Stimulated activated CD8-positive, alpha-beta memory T cell treated with anti-CD3 and anti-CD28 coated beads, Interleukin-4, amount 100 ng/mL, for 48 hours (primary cell): ENCODE data around the gene CABCOCO1.

Source experiments
- DNase-seq: peaks from one replicate; pipeline ENCODE4 v3.0.0-alpha.2; 2020

CABCOCO1 gene, protein sequence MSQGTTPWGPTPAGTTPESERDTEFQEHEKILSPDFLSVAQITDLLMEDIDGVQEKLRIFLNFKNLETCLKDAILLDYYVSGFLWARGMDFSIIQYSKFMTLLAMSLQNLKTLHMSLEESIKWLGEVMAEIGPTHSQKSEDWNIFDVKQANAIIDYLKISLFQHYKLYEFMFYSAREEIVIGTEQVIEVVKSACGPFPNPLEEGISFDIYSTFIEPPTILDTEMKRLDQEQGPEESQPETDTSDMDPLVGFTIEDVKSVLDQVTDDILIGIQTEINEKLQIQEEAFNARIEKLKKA

GRCh38 chr10:61662794-61663259 is at the start of gene CABCOCO1:
CABCOCO1 (plus strand) TSS chr10:61662929; CDS start chr10:61662973, 44 bp downstream.
- no peak for DNase-seq

DNA sequence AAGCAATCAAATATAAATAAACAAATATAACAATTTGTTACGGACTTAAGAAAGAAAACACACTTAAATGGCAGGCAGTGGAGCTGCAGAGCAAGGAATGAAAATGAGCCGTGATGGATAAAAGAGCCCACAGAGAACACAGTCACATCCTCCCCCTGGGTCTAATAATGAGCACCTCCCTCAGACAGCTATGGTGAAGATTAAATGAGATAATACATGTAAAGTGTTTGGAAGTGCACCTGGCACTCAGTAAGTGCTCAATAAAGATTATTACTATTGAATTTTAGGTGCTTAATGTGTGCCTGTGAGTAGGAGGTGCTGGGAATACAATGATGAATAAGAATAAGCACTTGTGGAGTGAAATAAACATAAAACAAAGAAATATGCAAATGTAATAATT is 49.1 kb upstream of the CABCOCO1 start:
- no peak for DNase-seq

DNA sequence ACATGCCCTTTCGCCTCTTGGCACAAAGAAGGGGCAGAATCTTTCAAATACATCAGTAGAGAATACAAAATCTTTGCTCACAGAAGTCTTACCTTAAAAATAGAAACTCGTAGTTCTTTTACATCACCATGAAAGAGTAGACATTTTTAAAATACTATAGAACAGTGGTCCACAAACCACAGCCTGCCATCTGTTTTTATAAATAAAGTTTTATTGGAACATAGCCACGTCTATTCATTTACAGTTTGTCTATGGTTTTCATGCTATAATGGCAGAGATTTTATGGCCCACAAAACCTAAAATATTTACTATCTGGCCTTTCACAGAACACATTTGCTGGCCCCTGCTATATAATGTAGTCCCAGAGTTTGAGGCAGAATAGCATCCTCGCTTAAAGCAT is 46.1 kb upstream of the CABCOCO1 start:
- no peak for DNase-seq

DNA sequence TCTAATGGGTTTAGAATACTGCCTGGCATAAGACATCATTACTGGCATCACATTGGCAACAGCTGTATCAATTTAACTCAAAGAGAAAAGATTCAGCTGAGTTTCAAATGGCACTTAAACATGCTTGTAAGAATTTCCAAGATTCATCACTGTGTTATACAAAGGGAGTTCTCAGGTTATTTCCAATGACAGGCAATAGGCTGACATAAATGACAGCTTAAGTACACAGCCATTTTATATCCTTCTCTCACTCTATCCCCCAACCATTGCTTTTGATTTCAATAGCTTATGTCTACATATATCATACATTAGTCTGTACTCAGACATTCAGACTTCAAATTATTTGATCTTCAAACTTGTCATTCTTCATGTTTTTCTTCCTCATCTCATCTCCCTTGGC is 45.5 kb upstream of the CABCOCO1 start:
- no peak for DNase-seq

DNA sequence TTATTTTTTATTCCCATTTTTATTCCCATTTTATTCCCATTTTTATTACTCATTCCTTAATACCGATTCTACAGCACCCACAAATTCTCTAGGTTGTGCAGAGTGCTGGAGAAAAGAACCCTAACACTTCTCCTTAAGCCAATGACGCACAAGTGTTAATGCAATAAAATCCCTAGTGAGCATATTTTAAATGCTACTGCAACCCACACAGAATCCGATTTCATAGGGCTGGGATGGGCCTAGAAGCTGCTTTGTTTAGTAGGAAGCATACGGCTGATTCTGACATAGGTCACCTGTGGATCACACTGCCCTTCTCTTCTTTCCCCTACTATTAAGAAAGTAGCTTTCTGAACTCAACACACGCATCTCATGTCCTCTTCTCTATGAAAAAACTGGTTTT is 45.1 kb upstream of the CABCOCO1 start:
- DNase-seq, result no peak

- no peak for DNase-seq
These were observed 44.3 kb upstream of the CABCOCO1 start for GRCh38 chr10:61618388-61618961.

GRCh38 chr10:61620506-61620905 is 42.2 kb upstream of the CABCOCO1 start:
- DNase-seq, result no peak

DNA sequence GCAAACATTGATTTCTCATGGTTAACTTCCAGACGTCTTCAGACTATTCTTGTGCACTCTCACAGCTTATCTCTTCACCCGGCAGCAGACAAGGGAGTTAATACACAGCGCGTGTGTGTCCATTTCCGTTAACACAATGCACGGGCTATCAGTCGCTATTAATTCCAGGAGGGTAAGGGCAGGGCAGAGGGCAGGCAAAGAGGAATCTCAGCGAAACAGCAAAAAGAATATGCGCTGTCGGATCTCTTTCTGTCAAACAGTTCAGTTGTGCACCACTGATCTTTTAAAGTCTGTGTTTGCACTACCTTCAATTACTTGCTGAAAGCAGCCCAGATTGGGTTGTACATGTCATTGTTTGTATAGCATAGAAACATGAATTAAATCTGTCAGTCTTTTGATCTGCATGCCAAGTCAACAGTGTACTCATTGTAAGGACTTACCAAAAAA is 41.1 kb upstream of the CABCOCO1 start:
- no peak for DNase-seq

- no peak for DNase-seq
These were observed 39.6 kb upstream of the CABCOCO1 start for GRCh38 chr10:61623161-61623560.

GRCh38 chr10:61626209-61626608 is 36.5 kb upstream of the CABCOCO1 start:
- no peak for DNase-seq

- DNase-seq, result no peak
These were observed 35.5 kb upstream of the CABCOCO1 start for GRCh38 chr10:61627266-61627665.

DNA sequence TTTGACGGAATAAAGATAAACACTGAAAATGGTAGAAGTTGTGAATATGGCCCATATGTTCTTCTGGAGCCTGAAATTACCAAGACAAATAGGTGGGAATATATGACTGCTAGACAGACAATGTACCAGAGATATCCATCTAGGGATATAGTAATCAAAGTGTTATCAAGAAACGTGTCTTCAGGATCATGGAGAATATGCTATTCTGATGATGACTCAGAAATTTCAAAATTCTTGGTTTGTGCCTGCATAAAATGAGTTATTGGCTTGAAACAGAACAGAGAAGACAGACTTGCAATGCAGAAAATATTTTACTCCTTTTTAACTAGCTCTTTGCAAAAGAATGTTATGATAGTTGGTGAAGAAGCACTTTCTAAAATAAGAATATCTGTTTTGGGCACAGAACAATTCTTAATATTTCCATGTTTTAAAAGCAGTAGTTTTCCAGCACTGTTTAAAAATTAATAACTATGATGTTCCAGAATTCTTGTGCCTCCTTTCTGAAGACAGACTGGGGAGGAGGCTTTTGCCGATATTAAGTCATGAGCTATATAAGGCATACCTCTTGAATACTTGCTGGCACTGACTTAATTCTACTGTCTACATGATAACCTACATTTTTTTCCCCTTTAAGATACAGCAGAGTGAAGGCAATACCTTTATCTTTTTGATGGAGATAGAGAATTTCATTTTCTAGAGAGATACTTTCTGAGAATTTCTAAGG is 34.4 kb upstream of the CABCOCO1 start:
- DNase-seq, result no peak

DNA sequence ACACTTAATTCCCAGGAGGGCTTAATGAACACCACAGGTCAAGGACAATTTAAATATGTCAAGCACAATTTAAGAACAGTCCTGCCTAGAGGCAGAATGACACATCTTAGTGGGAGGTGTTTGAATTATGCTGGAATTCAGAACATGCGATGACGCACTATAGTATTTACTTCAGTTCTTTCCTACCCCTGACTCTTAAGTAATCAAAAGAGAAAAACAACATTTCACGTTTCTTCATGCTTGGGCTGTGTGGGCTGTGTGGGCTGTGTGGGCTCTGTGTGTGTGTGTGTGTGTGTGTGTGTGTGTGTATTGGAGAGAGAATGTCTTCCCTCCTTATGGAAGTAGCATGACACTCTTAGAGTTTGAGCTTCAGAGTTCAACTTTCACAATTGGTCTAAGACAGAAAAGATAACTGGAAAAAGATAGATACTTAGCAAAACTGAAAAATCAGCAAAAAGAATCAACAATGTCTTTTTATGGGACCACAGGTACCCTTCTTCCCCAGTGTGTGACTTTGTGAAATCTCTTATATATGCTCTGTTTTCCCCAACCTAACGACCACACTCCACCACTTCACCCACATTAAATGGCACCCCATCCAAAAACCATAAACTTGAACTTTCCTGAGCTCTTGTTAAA is 33.7 kb upstream of the CABCOCO1 start:
- no peak for DNase-seq

DNA sequence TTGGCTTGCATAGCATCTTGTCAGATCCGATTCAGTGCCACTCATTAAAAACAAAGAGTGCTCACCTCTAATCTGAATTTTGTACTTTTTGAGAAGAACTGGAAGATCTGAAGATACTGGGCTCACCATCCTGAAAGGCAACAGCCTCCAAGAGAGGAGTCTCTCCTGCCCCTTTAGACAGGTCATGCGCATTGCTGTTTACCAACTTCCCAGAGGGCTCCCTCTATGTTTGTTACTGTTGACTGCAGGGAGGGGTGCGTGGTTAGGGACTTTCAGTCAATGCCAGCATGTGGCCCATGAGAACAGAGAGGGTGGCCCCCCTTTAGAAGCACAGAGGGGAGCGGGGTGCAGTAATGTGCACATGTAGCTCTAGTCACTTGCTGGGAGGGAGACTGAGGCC is 33.2 kb upstream of the CABCOCO1 start:
- DNase-seq, result no peak

- DNase-seq, result no peak
These were observed 30.6 kb upstream of the CABCOCO1 start for GRCh38 chr10:61632057-61632670.

GRCh38 chr10:61633665-61634064 is 29.1 kb upstream of the CABCOCO1 start:
- DNase-seq, result no peak

DNA sequence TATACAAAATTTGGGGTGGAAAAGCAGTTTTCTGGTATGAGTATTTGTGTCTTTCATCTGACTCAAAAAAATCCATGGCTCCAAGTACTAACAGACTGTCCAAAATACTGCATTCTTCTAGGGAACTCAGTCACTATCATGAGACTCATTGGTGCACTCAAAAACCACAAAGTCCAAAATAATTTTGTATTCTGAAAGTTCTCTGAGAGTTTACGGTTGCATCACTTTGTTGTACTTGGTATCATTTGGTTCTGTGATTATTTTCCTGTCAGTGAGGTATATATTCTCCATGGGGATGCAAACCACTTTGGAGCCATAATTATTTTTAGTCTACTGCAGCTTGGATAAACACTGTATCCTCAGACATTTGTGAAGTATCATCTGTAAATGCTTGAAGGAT is 28.0 kb upstream of the CABCOCO1 start:
- no peak for DNase-seq

DNA sequence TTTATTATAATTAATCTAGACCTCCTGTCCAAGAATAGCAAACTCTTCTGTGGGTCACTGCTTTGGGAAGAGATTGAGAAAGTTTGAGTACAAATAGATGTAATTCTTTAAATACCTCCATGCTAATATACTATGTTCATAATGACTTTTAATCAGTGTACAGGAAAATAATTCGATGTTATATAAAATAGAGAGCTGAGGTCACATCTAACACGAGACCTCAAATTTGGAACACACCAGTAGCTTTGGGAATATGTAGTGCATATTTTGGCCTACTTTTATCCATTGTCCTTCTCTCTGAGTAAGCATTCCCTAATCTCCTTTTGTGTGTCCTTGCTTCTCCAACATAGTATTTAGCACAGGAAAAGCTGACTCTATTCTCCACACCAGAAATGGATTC is 27.3 kb upstream of the CABCOCO1 start:
- DNase-seq, result no peak

DNA sequence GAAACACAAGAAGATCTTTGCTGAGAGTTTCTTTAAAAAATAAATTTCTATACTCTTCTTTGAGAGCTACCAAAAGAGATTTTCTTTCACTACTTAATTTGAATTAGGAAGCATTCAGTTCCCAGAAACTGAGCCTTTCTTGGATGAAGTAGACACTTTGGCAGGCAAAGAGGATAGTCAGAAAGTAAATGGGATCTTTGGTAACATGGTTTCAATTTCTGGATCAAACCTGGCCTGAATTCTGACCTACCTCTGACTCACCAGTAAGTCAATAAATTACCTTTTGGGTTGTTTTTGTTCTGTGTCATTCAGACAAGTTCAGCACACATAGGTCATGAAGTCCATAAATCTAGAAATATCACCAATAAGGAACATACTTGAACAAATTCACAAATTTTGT is 26.8 kb upstream of the CABCOCO1 start:
- DNase-seq, result no peak

DNA sequence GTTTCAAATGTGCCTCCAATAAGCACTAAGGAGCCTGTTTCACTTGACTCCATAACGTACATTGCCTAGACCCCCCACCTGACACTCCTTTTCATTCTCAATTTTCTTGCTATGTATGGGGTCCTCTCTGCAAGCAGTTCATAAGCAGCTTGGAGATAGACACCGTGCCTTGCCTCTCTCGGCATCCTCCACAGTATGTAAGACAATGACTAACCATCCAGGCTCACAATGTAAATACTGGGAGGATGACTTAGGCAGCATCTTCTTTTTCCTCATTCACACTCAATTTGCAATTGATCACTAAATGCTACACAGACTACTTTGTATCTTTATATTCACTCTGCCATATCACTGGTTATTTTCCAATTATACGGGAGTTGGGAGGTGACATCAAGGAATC is 22.8 kb upstream of the CABCOCO1 start:
- no peak for DNase-seq

DNA sequence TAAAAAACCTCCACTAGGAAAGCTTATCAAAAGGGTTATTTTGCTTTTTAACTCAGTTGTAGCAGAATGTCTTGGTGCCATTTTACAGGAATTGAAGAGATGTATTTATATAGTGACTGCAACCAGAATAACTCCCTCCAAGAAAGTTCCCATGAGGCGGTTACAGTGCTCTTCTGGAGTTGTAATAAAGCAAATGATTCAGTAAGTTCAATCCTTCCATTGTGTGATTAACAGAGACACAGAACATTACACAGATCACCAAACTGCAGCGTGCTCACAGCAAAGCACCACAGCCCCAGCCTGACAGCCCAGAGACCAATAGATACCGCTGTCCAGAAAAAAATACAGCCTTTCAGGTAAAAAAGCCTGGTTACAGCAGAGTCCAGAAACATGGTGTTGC is 21.9 kb upstream of the CABCOCO1 start:
- no peak for DNase-seq

GRCh38 chr10:61642150-61642571 is 20.6 kb upstream of the CABCOCO1 start:
- DNase-seq, result no peak

GRCh38 chr10:61642676-61643075 is 20.1 kb upstream of the CABCOCO1 start:
- no peak for DNase-seq
